ENCODE data around the gene MYH8.

Gene MYH8

GRCh38 chr17:10384175-10384574, 37.6 kb downstream of the MYH8 start:
- in situ Hi-C loops (cut with MboI; ENCODE audit: low sequenced_read_pairs) = no loop called here

GRCh38 chr17:10380631-10381408, 40.9 kb downstream of the MYH8 start:
- in situ Hi-C loops (cut with MboI; ENCODE audit: low sequenced_read_pairs) = no loop called here

- in situ Hi-C loops (cut with MboI; ENCODE audit: low sequenced_read_pairs) = no loop called here
Observed at GRCh38 chr17:10372906-10373305, 48.8 kb downstream of the MYH8 start, which contains the start of gene MYH13. Gene MYH13, minus strand, starts transcription at chr17:10373006. Its CDS starts 8,476 bp downstream, at chr17:10364530.

GRCh38 chr17:10370016-10370608, 51.6 kb downstream of the MYH8 start:
- in situ Hi-C loops (cut with MboI; ENCODE audit: low sequenced_read_pairs) = no loop called here

- in situ Hi-C loops (cut with MboI; ENCODE audit: low sequenced_read_pairs) = no loop called here
Observed at GRCh38 chr17:10369239-10369638, 52.5 kb downstream of the MYH8 start.

GRCh38 chr17:10368561-10368960, 53.2 kb downstream of the MYH8 start:
- in situ Hi-C loops (cut with MboI; ENCODE audit: low sequenced_read_pairs) = no loop called here

- in situ Hi-C loops (cut with MboI; ENCODE audit: low sequenced_read_pairs) = no loop called here
Observed at GRCh38 chr17:10360578-10360977, 61.2 kb downstream of the MYH8 start.

- in situ Hi-C loops (cut with MboI; ENCODE audit: low sequenced_read_pairs) = no loop called here
Observed at GRCh38 chr17:10357768-10358167, 64.0 kb downstream of the MYH8 start.

GRCh38 chr17:10354651-10355050, 67.1 kb downstream of the MYH8 start:
- in situ Hi-C loops (cut with MboI; ENCODE audit: low sequenced_read_pairs) = no loop called here

GRCh38 chr17:10352893-10353292, 68.9 kb downstream of the MYH8 start:
- in situ Hi-C loops (cut with MboI; ENCODE audit: low sequenced_read_pairs) = no loop called here

- in situ Hi-C loops (cut with MboI; ENCODE audit: low sequenced_read_pairs) = no loop called here
Observed at GRCh38 chr17:10349403-10349802, 72.3 kb downstream of the MYH8 start.

- in situ Hi-C loops (cut with MboI; ENCODE audit: low sequenced_read_pairs) = no loop called here
Observed at GRCh38 chr17:10344816-10345215, 76.9 kb downstream of the MYH8 start.

All from hTERT RPE-1 (cell line).